Inflammatory macrophage treated with lipopolysaccharide for 4 hours (primary cell): Measurements from ENCODE around the gene CXCL14.
A peak's percentile ranks its signal among the peaks of the same experiment; 100 is the strongest.

Source experiments
- DNase-seq: peaks from one replicate; pipeline ENCODE4 v3.0.0-alpha.2; 2020

Gene CXCL14

GRCh38 chr5:135578685-135579341, at the start of gene CXCL14:
Gene CXCL14, minus strand, starts transcription at chr5:135578991. Its CDS starts 213 bp downstream, at chr5:135578778.
- peak; percentile 57 for DNase-seq

- DNase-seq: no peak
These were observed 47.8 kb upstream of the CXCL14 start for GRCh38 chr5:135626636-135627035.

DNA sequence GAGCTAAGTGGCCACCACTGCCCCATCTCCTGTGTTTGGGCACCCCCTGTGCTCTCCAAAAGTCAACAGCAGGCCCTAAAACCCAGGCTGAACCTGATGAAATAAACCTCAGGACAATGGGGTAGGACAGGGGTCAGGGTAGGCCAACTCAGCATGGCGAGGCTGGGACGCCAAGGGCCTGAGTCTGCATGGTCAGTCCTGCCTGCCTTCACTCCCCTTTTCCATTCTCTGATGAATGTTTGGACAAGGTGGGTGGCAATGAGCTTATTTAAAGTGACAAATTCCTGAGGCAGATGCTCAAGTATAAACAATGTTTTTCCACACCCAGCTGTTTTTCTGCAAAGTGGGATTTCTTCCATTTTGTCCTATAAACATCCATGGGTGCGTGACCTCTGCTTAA, 47.2 kb upstream of the CXCL14 start:
- DNase-seq: no peak

GRCh38 chr5:135625486-135625885, 46.7 kb upstream of the CXCL14 start:
- DNase-seq: no peak

DNA sequence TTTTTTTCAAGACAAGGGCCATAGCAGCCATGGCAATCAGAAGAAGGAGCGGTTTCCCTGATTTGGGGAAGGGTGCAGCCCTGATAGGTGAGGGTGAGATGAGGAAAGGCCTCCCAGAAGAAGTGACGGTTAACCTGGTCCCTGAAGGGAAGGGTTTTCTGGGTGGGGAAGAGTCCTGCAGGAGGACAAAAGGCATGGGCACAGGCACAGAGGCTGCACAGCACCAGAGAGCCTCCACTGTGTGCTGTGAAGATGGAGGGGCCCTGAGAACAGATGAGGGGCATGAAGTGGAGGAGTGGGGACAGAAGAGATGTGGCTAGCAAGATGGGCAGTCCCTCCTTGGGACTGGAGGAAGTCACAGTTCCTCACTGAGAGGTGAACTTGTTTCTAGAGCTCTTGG, 46.3 kb upstream of the CXCL14 start:
- no peak for DNase-seq

DNA sequence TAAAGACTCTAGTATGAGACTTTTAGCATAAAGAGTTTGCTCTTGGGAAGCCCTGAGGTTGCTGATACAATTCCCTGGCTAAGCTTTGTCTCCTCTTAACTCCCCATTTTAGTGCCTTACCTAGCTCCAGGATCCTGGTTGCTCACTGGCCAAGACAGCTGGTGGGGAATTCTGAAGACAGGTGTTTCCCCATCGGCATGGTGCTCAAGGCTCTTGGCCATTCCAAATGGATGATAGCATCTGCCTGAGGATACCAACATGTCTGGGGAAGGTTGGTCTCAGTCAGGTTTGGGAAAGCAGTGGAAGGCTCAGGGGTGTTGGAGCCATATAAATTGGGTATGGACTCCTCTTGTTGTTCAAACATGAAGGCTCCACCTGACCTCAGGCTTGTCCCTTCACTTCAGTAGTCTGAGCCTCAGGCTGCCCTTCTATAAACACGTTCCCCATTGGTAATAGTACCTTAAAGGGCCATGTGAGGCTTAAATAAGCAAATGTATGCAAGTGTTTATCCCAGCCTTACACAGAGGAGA, 44.5 kb upstream of the CXCL14 start:
- no peak for DNase-seq

DNA sequence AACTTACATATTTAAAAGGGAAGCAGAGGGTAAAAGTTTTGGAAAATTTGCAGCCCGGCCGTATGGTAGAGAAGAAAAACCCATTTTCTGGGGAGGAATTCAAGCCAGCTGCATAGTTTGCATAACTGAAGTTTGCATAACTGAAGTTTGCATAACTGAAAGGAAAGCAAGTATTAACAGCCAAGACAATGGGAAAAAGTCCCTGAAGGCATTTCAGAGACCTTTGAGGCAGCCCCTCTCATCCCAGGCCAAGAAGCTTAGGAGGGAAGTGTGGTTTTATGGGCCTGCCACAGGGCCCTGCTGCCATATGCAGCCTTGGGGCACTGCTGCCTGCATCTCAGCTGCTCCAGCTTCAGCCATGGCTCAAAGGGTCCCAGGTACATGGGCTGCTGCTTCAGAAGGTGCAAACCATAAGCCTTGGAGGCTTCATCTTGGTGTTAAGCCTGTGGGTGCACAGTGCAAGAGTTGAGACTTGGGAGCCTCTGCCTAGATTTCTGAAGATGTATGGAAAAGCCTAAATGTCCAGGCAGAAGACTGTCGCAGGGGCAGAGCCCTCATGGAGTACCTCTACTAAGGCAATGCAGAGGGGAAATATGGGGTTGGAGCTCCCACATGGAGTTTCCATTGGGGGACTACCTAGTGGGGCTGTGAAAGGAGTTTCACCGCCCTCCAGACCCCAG, 36.9 kb upstream of the CXCL14 start:
- DNase-seq: peak; percentile 12

- DNase-seq: no peak
These were observed 36.4 kb upstream of the CXCL14 start for GRCh38 chr5:135615171-135615570.

GRCh38 chr5:135609981-135610380, 31.2 kb upstream of the CXCL14 start:
- DNase-seq: no peak

- no peak for DNase-seq
These were observed 30.1 kb upstream of the CXCL14 start for GRCh38 chr5:135608761-135609443.

- DNase-seq: no peak
These were observed 29.6 kb upstream of the CXCL14 start for GRCh38 chr5:135608361-135608760.

DNA sequence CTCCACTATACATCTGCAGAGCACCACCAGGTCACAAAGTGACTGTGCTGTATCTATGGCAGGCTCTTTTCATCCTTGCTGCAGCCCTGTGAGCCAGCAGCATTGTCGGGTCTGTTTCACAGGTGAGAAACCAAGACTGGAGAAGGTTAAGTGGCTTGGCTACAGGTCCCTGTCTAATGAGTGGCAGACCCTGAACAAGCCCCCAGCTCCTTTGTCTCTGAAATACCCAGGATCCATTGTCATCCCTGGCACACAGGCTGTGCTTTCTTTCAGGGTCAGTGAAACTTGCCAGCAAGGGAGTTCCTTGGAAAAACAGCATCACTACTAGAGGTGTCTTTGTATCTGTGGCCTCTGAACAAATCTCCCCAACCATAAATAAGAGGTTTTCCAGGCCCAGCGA, 27.6 kb upstream of the CXCL14 start:
- DNase-seq: no peak

GRCh38 chr5:135605221-135605620, 26.4 kb upstream of the CXCL14 start:
- DNase-seq: no peak

DNA sequence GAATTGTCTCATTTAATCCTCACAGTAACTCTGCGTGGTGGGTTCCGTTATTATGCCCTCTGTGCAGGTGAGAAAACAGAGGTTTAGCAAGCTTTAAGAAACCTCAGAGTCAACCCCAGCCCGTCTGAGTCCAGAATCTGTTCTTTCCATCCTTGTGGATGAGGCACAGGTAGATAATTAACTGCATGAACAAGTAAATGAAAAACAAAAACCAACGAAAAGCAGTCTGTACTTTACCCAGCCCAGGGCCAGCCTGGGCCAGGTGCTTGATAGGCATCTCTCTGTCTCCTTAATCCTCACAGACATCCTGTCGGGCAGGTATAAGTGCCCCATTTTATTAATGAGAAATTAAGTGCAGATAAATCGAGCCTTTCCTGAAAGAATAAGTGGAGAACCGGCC, 25.3 kb upstream of the CXCL14 start:
- DNase-seq: no peak

GRCh38 chr5:135602882-135603721, 24.3 kb upstream of the CXCL14 start:
- DNase-seq: no peak

GRCh38 chr5:135601466-135601865, 22.7 kb upstream of the CXCL14 start:
- DNase-seq: no peak

DNA sequence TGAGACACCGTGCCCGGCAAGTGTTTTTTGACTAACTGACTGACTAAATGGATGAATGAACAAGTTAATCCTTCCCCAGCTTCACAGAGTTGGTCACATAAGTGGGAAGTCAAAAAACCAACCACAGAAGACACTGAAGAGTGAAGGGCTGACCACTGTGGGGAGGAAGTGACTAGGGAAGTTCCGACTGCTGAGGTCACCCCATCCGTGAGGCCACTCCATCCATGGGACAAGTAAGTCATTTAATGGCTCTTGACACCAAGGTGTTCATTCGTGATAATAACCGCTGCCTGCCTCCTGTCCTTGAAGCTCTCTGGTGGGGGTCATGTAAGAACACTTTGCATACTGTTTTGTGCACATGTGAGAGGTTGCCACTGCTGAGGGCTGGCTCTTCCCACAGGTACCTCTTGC, 22.2 kb upstream of the CXCL14 start:
- peak; percentile 40 for DNase-seq

GRCh38 chr5:135600152-135600570, 21.4 kb upstream of the CXCL14 start:
- no peak for DNase-seq

GRCh38 chr5:135599421-135600151, 20.8 kb upstream of the CXCL14 start:
- DNase-seq: no peak

- DNase-seq: no peak
These were observed 20.1 kb upstream of the CXCL14 start for GRCh38 chr5:135598691-135599395.

DNA sequence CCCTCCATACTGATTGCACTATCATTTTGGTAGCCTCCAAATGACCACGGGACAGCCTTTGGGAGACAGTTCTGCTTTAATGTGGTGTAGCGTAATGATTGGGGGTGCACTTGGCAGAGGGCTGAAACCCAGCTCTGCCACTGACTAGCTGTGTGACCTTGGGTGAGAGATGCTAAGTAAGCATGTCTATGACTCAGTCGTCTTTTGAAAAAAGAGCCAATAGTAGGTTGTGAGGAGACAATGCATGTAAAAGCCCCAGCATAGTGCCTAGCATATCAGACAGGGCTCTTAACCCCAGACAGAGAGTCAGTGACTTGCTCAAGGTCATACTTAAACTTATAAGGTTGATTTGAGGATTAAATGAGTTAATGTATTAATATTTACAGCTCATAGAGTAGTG, 18.0 kb upstream of the CXCL14 start:
- DNase-seq: no peak
